ENCODE results near the gene CCIN. TPM values are rescaled to one million over a fixed set of nuclear protein-coding genes. Genes with fewer than 3 reads are reported as not detected.
"Not testable (repeated sequence)": the region's sequence is repeated elsewhere in the genome, so short reads cannot be mapped to it uniquely, and the experiment has no call there.

The CCIN gene
- total RNA-seq, 1 donor from 2014 or later = not detected

DNA sequence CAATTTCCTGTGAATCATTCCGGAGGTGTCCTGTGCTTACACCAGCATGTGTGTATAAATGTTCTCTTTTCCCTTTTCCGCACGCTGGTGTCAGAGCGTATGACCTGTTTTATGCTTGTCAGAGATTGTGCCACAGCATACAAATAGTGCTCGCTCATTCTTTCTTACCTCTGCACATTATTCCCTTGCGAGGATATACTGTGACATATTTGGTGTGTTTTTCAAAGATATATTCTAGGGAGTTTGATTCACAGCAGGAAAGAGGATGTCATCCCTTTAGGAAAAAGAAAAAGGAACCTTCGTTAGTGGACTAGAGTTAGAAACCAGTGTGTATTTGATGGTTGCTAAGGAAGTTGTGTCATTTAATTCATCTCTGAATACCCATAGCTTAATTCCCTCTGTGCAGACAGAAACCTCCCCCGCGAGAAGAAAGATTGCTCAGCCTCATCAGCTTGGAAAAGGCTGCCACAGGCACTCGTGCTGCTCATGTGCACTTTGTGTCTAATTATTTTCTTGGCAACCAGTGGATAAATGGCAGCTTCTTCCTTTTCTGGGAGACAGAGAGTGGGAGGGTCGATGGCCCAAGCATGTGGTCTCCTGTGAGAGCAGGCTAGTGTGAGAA lies 14.7 kb upstream of the CCIN start:
- intact Hi-C loops (cut with micrococcal nuclease) = no loop called here

GRCh38 chr9:36156116-36156515 lies 13.1 kb upstream of the CCIN start:
- peaks cover 37% of the 10 kb centered on the region for H3K36me3 Mint-ChIP-seq (ENCODE audit: low read depth)
- intact Hi-C loops (cut with micrococcal nuclease) = no loop called here
- DNase-seq (ENCODE audit: low spot score) = no peak
- no peak overlapping the region for H3K27ac Mint-ChIP-seq
- no peaks in the 10 kb centered on the region for H3K27me3 Mint-ChIP-seq (ENCODE audit: insufficient read depth)
- H3K4me3 Mint-ChIP-seq = no peak overlapping the region
- peaks cover 3% of the 10 kb centered on the region for H3K9me3 Mint-ChIP-seq
- peaks cover 39% of the 10 kb centered on the region for H3K4me1 Mint-ChIP-seq (ENCODE audit: low read depth)

More for the DNA sequence above, 14.7 kb upstream of the CCIN start:
- DNase-seq (ENCODE audit: low spot score) = no peak
- Mint-ChIP-seq H3K4me3 (peak overlapping the region; percentile 19), H3K27me3 (ENCODE audit: insufficient read depth) (no peaks in the 10 kb centered on the region), H3K4me1 (ENCODE audit: low read depth) (peaks cover 47% of the 10 kb centered on the region), H3K9me3 (peaks cover 3% of the 10 kb centered on the region), H3K36me3 (ENCODE audit: low read depth) (peaks cover 34% of the 10 kb centered on the region), H3K27ac (peak overlapping the region; percentile 65)

GRCh38 chr9:36158122-36158521 lies 11.1 kb upstream of the CCIN start:
- DNase-seq (ENCODE audit: low spot score) = no peak
- Mint-ChIP-seq H3K9me3 (peaks cover 3% of the 10 kb centered on the region), H3K27me3 (ENCODE audit: insufficient read depth) (no peaks in the 10 kb centered on the region), H3K36me3 (ENCODE audit: low read depth) (peaks cover 43% of the 10 kb centered on the region), H3K4me3 (no peak overlapping the region), H3K4me1 (ENCODE audit: low read depth) (peaks cover 27% of the 10 kb centered on the region), H3K27ac (no peak overlapping the region)
- intact Hi-C loops (cut with micrococcal nuclease) = no loop called here

- intact Hi-C loops (cut with micrococcal nuclease) = no loop called here
- Mint-ChIP-seq H3K27ac (no peak overlapping the region), H3K36me3 (ENCODE audit: low read depth) (peaks cover 40% of the 10 kb centered on the region), H3K4me1 (ENCODE audit: low read depth) (peaks cover 21% of the 10 kb centered on the region), H3K27me3 (ENCODE audit: insufficient read depth) (no peaks in the 10 kb centered on the region), H3K4me3 (no peak overlapping the region), H3K9me3 (peaks cover 3% of the 10 kb centered on the region)
- DNase-seq (ENCODE audit: low spot score) = no peak
Observed at GRCh38 chr9:36158917-36159316, 10.3 kb upstream of the CCIN start.

GRCh38 chr9:36159509-36159908 lies 9.7 kb upstream of the CCIN start:
- H3K27me3 Mint-ChIP-seq (ENCODE audit: insufficient read depth); H3K4me3 Mint-ChIP-seq; DNase-seq (ENCODE audit: low spot score); H3K27ac Mint-ChIP-seq; H3K9me3 Mint-ChIP-seq; intact Hi-C loops (cut with micrococcal nuclease): not testable (repeated sequence)
- H3K4me1 Mint-ChIP-seq (ENCODE audit: low read depth) = peaks cover 15% of the 10 kb centered on the region
- peaks cover 34% of the 10 kb centered on the region for H3K36me3 Mint-ChIP-seq (ENCODE audit: low read depth)

GRCh38 chr9:36160126-36160525 lies 9.1 kb upstream of the CCIN start:
- Mint-ChIP-seq H3K36me3 (ENCODE audit: low read depth) (peaks cover 31% of the 10 kb centered on the region), H3K4me1 (ENCODE audit: low read depth) (peaks cover 16% of the 10 kb centered on the region)
- DNase-seq (ENCODE audit: low spot score); H3K9me3 Mint-ChIP-seq; intact Hi-C loops (cut with micrococcal nuclease); H3K27me3 Mint-ChIP-seq (ENCODE audit: insufficient read depth); H3K27ac Mint-ChIP-seq; H3K4me3 Mint-ChIP-seq: not testable (repeated sequence)

- Mint-ChIP-seq H3K9me3 (peaks cover 3% of the 10 kb centered on the region), H3K27ac (no peak overlapping the region), H3K4me3 (no peak overlapping the region), H3K36me3 (ENCODE audit: low read depth) (peaks cover 31% of the 10 kb centered on the region), H3K27me3 (ENCODE audit: insufficient read depth) (peaks cover 8% of the 10 kb centered on the region), H3K4me1 (ENCODE audit: low read depth) (peaks cover 19% of the 10 kb centered on the region)
- intact Hi-C loops (cut with micrococcal nuclease) = no loop called here
- DNase-seq (ENCODE audit: low spot score) = no peak
Observed at GRCh38 chr9:36161187-36161586, 8.0 kb upstream of the CCIN start.

DNA sequence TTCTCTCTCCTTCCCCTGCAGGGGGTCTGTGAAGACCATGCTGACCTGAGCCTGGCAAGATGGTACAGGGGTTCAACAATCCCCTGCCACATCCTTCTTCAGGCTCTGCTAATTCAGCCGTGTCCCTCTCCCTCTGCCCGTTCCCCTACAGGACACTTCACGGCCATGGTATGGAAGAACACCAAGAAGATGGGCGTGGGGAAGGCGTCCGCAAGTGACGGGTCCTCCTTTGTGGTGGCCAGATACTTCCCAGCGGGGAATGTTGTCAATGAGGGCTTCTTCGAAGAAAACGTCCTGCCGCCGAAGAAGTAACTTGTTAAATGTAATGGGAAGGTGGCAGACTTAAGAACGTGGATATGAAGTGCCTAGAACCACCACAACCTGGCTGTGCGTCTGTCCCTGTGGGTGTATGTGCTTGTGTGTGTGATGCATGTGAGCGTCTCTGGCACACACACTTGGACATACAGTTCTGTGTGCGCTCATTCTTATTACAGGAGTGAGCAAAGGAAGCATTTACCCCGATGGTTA lies 6.9 kb upstream of the CCIN start:
- Mint-ChIP-seq H3K4me1 (ENCODE audit: low read depth) (peaks cover 19% of the 10 kb centered on the region), H3K9me3 (no peaks in the 10 kb centered on the region), H3K4me3 (no peak overlapping the region), H3K27ac (no peak overlapping the region), H3K27me3 (ENCODE audit: insufficient read depth) (peaks cover 10% of the 10 kb centered on the region), H3K36me3 (ENCODE audit: low read depth) (peaks cover 28% of the 10 kb centered on the region)
- no peak for DNase-seq (ENCODE audit: low spot score)
- intact Hi-C loops (cut with micrococcal nuclease) = no loop called here

GRCh38 chr9:36163049-36163785 lies 6.0 kb upstream of the CCIN start:
- peaks cover 19% of the 10 kb centered on the region for H3K4me1 Mint-ChIP-seq (ENCODE audit: low read depth)
- H3K27me3 Mint-ChIP-seq (ENCODE audit: insufficient read depth) = peaks cover 18% of the 10 kb centered on the region
- DNase-seq (ENCODE audit: low spot score) = no peak
- H3K27ac Mint-ChIP-seq = no peak overlapping the region
- intact Hi-C loops (cut with micrococcal nuclease) = no loop called here
- peaks cover 27% of the 10 kb centered on the region for H3K36me3 Mint-ChIP-seq (ENCODE audit: low read depth)
- no peak overlapping the region for H3K4me3 Mint-ChIP-seq
- no peaks in the 10 kb centered on the region for H3K9me3 Mint-ChIP-seq

- Mint-ChIP-seq H3K27me3 (ENCODE audit: insufficient read depth) (peaks cover 18% of the 10 kb centered on the region), H3K4me3 (no peak overlapping the region), H3K27ac (no peak overlapping the region), H3K36me3 (ENCODE audit: low read depth) (peaks cover 24% of the 10 kb centered on the region), H3K4me1 (ENCODE audit: low read depth) (peaks cover 19% of the 10 kb centered on the region), H3K9me3 (no peaks in the 10 kb centered on the region)
- DNase-seq (ENCODE audit: low spot score) = no peak
- intact Hi-C loops (cut with micrococcal nuclease) = no loop called here
Observed at GRCh38 chr9:36163786-36164170, 5.4 kb upstream of the CCIN start.

- H3K4me3 Mint-ChIP-seq = no peak overlapping the region
Observed at GRCh38 chr9:36164372-36164771, 4.8 kb upstream of the CCIN start.

DNA sequence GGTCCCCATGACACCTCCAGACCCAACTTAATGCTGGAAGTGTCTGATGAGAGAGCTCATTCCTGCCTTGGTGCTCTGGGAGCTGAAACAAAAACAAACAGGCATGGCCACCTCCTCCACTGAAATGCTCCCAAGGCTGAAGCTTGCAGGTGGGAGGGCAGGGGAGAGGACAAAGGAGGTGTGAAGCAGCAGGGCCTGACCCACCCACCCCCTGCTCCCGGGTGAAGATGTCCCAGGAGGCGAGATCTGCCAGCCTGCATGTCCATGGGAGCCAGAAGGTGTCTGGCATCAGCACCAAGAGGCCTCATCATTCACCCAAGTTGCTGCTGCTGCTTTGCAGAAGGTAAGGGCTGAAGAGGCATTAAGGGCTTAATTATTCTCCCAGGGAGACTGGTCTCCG lies 4.2 kb upstream of the CCIN start:
- no peaks in the 10 kb centered on the region for H3K9me3 Mint-ChIP-seq
- no peak overlapping the region for H3K27ac Mint-ChIP-seq
- intact Hi-C loops (cut with micrococcal nuclease) = no loop called here
- peaks cover 15% of the 10 kb centered on the region for H3K36me3 Mint-ChIP-seq (ENCODE audit: low read depth)
- no peak for DNase-seq (ENCODE audit: low spot score)
- peak overlapping the region; percentile 30 for H3K4me3 Mint-ChIP-seq
- peaks cover 13% of the 10 kb centered on the region for H3K4me1 Mint-ChIP-seq (ENCODE audit: low read depth)
- H3K27me3 Mint-ChIP-seq (ENCODE audit: insufficient read depth) = peaks cover 21% of the 10 kb centered on the region

More at GRCh38 chr9:36164372-36164771, 4.8 kb upstream of the CCIN start:
- peaks cover 18% of the 10 kb centered on the region for H3K27me3 Mint-ChIP-seq (ENCODE audit: insufficient read depth)
- H3K4me1 Mint-ChIP-seq (ENCODE audit: low read depth) = peaks cover 16% of the 10 kb centered on the region
- DNase-seq (ENCODE audit: low spot score) = no peak
- peaks cover 18% of the 10 kb centered on the region for H3K36me3 Mint-ChIP-seq (ENCODE audit: low read depth)
- H3K27ac Mint-ChIP-seq = no peak overlapping the region
- intact Hi-C loops (cut with micrococcal nuclease) = no loop called here
- H3K9me3 Mint-ChIP-seq = no peaks in the 10 kb centered on the region

DNA sequence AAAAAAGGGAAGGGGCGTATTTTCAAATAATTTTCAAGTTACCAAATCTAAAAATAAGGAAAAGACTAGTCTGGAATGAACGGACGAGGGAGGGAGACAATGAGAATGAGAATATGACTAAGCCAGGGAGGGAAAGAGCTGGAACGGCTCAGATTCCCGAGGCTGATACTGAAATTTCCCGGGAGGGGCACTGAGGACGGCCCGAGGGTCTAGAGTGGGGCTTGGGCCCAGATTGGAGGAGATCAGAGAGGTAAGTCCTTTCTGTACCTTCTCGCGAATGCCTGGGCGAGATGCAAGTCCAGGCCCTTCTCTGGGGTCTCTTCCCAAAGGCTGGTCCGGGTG lies 3.4 kb upstream of the CCIN start:
- Mint-ChIP-seq H3K9me3 (no peaks in the 10 kb centered on the region), H3K27ac (no peak overlapping the region), H3K4me3 (no peak overlapping the region), H3K4me1 (ENCODE audit: low read depth) (peaks cover 13% of the 10 kb centered on the region), H3K27me3 (ENCODE audit: insufficient read depth) (peaks cover 21% of the 10 kb centered on the region), H3K36me3 (ENCODE audit: low read depth) (peaks cover 12% of the 10 kb centered on the region)
- DNase-seq (ENCODE audit: low spot score) = no peak
- intact Hi-C loops (cut with micrococcal nuclease) = loop anchor here (1.0 kb wide), 6 partner anchors 14 to 210 kb away; partner anchors contain the start of genes CLTA and GLIPR2
